ENCODE results near the gene ITPRID2. TPM values are rescaled to one million over a fixed set of nuclear protein-coding genes. Genes with fewer than 3 reads are reported as not detected.

The ITPRID2 gene
- total RNA-seq, 1 experiment from 2014 or later, result 54.8 TPM

DNA sequence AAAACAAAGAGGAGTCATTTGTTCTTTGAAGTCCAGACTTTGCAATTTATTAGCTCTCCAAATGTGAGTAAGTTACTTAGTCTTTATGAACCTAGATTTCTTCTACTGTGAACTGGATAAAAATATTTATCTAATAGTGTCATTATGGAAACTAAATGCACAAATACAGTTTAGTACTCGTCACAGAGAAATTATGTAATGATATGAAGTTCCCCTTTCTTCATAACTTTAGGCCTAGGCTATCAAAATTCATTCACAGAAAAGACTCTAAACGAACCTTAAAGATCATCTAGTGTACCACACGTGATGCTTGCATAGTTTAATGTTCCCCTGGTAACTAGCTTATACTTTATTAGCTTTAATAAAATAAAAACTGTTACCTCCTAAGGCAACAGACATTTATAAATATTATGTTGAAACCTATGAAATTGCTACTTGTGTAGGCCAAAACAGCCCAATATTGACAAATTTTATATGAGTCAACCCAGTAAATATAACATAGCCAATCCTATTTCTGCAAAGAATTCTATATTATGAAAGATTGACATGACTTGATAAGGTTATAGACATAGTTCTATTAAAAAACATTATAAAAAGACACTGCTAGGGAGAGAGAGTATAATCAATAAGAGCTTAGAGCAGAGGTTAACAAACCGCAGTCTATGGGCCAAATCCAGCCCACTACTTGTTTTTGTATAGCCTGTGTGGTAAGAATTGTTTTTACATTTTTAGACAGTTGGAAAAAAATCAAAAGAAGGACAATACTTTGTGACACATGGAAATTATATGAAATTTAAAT lies 44.9 kb upstream of the ITPRID2 start:
- H3K27ac Mint-ChIP-seq (ENCODE audit: unreplicated experiment), result no peak overlapping the region
- Histone ChIP-seq H3K4me3 (ENCODE audit: low read depth, low read length) (no peak overlapping the region), H3K9me3 (no peaks in the 10 kb centered on the region), H3K4me1 (no peaks in the 10 kb centered on the region; the same call in 1 of the 2 replicates), H3K27me3 (replicated peaks; ENCODE audit: control insufficient read depth, insufficient read depth, low read length) (no peaks in the 10 kb centered on the region), H3K36me3 (ENCODE audit: control insufficient read depth, insufficient read depth, low read length) (no peaks in the 10 kb centered on the region)
- ChIA-PET CTCF (no interaction called here), POLR2A (no interaction called here)
- no peaks in the 10 kb centered on the region for H3K9me3 Mint-ChIP-seq (ENCODE audit: unreplicated experiment)
- H3K36me3 Mint-ChIP-seq (ENCODE audit: insufficient read depth, unreplicated experiment), result no peaks in the 10 kb centered on the region
- H3K4me1 Mint-ChIP-seq (ENCODE audit: low read depth, unreplicated experiment), result no peaks in the 10 kb centered on the region
- peaks cover 2% of the 10 kb centered on the region for H3K27me3 Mint-ChIP-seq (ENCODE audit: insufficient read depth, unreplicated experiment)
- H3K4me3 Mint-ChIP-seq (ENCODE audit: unreplicated experiment), result no peak overlapping the region
- intact Hi-C loops (cut with micrococcal nuclease; ENCODE audit: unreplicated experiment), result no loop called here
- no peak for DNase-seq
- TF ChIP-seq, protein P1, sequence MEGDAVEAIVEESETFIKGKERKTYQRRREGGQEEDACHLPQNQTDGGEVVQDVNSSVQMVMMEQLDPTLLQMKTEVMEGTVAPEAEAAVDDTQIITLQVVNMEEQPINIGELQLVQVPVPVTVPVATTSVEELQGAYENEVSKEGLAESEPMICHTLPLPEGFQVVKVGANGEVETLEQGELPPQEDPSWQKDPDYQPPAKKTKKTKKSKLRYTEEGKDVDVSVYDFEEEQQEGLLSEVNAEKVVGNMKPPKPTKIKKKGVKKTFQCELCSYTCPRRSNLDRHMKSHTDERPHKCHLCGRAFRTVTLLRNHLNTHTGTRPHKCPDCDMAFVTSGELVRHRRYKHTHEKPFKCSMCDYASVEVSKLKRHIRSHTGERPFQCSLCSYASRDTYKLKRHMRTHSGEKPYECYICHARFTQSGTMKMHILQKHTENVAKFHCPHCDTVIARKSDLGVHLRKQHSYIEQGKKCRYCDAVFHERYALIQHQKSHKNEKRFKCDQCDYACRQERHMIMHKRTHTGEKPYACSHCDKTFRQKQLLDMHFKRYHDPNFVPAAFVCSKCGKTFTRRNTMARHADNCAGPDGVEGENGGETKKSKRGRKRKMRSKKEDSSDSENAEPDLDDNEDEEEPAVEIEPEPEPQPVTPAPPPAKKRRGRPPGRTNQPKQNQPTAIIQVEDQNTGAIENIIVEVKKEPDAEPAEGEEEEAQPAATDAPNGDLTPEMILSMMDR (IDR thresholded peaks at IDR 0.05; ENCODE audit: insufficient read depth in 1 of 2, low read depth in 1 of 2, low read length in 1 of 2, severe bottlenecking in 1 of 2, unreplicated experiment in 1 of 2), result no peak
- no TSS peak for BruUV-seq (replicated peaks)

DNA sequence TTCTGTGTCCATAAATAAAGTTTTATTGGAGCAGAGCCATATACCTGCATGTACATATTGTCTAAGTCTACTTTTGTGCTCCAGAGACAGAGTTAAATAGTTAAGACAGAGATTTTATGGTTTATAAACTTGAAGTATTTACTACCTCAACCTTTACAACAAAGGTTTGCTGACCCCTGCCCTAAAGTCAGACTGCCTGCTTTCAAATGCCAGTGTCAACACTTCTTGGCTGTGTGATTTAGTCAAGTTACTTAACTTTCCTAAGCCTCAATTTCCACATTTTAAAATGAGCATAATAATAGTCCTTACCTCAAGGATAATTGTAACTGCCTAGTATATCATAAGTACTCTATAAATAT lies 44.4 kb upstream of the ITPRID2 start:
- Mint-ChIP-seq H3K27ac (ENCODE audit: unreplicated experiment) (no peak overlapping the region), H3K9me3 (ENCODE audit: unreplicated experiment) (no peaks in the 10 kb centered on the region)

DNA sequence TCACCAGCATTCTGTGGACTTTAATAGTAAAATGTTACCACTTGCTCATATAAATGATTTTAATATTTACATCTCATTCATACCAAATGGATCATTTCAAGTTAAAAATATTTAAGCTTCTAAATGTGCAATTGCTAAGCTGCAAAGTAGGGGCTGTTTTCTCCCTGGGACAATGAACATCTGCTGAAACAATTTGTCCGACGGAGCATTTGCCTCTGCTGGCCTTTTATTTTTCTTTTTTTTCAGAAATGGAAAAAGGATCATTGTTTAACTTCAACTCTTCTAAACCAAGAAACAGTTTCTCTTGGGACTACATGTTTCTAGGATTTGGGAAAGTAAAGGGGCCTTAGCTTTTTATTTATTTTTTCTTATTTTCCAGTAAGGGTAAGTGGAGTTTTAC lies 43.8 kb upstream of the ITPRID2 start:
- peaks cover 2% of the 10 kb centered on the region for H3K27me3 Mint-ChIP-seq (ENCODE audit: insufficient read depth, unreplicated experiment)
- TF ChIP-seq, protein P1 (IDR thresholded peaks at IDR 0.05; ENCODE audit: insufficient read depth in 1 of 2, low read depth in 1 of 2, low read length in 1 of 2, severe bottlenecking in 1 of 2, unreplicated experiment in 1 of 2), result no peak
- H3K4me1 ChIP-seq, result no peaks in the 10 kb centered on the region; the same call in 1 of the 2 replicates
- CTCF ChIA-PET, result no interaction called here
- no peaks in the 10 kb centered on the region for H3K36me3 ChIP-seq (ENCODE audit: control insufficient read depth, insufficient read depth, low read length)
- DNase-seq, result no peak
- no peak overlapping the region for H3K4me3 Mint-ChIP-seq (ENCODE audit: unreplicated experiment)
- no peaks in the 10 kb centered on the region for H3K27me3 ChIP-seq (replicated peaks; ENCODE audit: control insufficient read depth, insufficient read depth, low read length)
- H3K27ac Mint-ChIP-seq (ENCODE audit: unreplicated experiment), result no peak overlapping the region
- BruUV-seq (replicated peaks), result no TSS peak
- intact Hi-C loops (cut with micrococcal nuclease; ENCODE audit: unreplicated experiment), result no loop called here
- POLR2A ChIA-PET, result no interaction called here
- no peaks in the 10 kb centered on the region for H3K9me3 Mint-ChIP-seq (ENCODE audit: unreplicated experiment)
- no peaks in the 10 kb centered on the region for H3K4me1 Mint-ChIP-seq (ENCODE audit: low read depth, unreplicated experiment)
- H3K4me3 ChIP-seq (ENCODE audit: low read depth, low read length), result no peak overlapping the region
- H3K9me3 ChIP-seq, result no peaks in the 10 kb centered on the region
- no peaks in the 10 kb centered on the region for H3K36me3 Mint-ChIP-seq (ENCODE audit: insufficient read depth, unreplicated experiment)

More for the DNA sequence above, 44.4 kb upstream of the ITPRID2 start:
- DNase-seq, result peak; percentile 24 to 39
- Mint-ChIP-seq H3K36me3 (ENCODE audit: insufficient read depth, unreplicated experiment) (no peaks in the 10 kb centered on the region), H3K4me1 (ENCODE audit: low read depth, unreplicated experiment) (no peaks in the 10 kb centered on the region), H3K4me3 (ENCODE audit: unreplicated experiment) (no peak overlapping the region), H3K27me3 (ENCODE audit: insufficient read depth, unreplicated experiment) (peaks cover 2% of the 10 kb centered on the region)
- BruUV-seq (replicated peaks), result no TSS peak
- TF ChIP-seq, protein P1 (IDR thresholded peaks at IDR 0.05; ENCODE audit: insufficient read depth in 1 of 2, low read depth in 1 of 2, low read length in 1 of 2, severe bottlenecking in 1 of 2, unreplicated experiment in 1 of 2), result no peak
- ChIA-PET POLR2A (no interaction called here), CTCF (no interaction called here)
- no peaks in the 10 kb centered on the region for H3K36me3 ChIP-seq (ENCODE audit: control insufficient read depth, insufficient read depth, low read length)
- H3K4me3 ChIP-seq (ENCODE audit: low read depth, low read length), result no peak overlapping the region
- intact Hi-C loops (cut with micrococcal nuclease; ENCODE audit: unreplicated experiment), result no loop called here
- no peaks in the 10 kb centered on the region; the same call in 1 of the 2 replicates for H3K4me1 ChIP-seq
- H3K27me3 ChIP-seq (replicated peaks; ENCODE audit: control insufficient read depth, insufficient read depth, low read length), result no peaks in the 10 kb centered on the region
- H3K9me3 ChIP-seq, result no peaks in the 10 kb centered on the region

Measured in Caco-2 (cell line).